Right lobe of liver (tissue), 6 donors: ENCODE measurements around the gene TTR. TPM values are rescaled to one million over a fixed set of nuclear protein-coding genes. Genes with fewer than 3 reads are reported as not detected.
A peak's percentile ranks its signal among the peaks of the same experiment; 100 is the strongest.

Experiments
- ATAC-seq, 4 donors: fragments of 200-7000 bp; cut with Tn5 transposase; one replicate each; pipeline ENCODE4 v1.9.1; 2020; ENCODE audit warnings: mild to moderate bottlenecking in 4 of 4, moderate library complexity in 4 of 4
- DNase-seq, 3 donors: peaks; one replicate each; pipeline ENCODE4 v3.0.0-alpha.2; 2020
- H3K27ac ChIP-seq, 3 donors: fragments of 200-600 bp; one replicate each; pipeline ENCODE4 v1.8.0; 2022
- H3K27me3 ChIP-seq, 2 donors: fragments of 200-600 bp; one replicate each; pipeline ENCODE4 v1.8.0; 2022
- H3K36me3 ChIP-seq, 4 donors: fragments of 200-600 bp; sonication (generic) in 1 of 4; one replicate each; pipeline versions ENCODE4 v1.5.1 to v1.8.0; 2017 to 2022; ENCODE audit warnings: control low read depth in 1 of 4
- H3K4me1 ChIP-seq, 4 donors: fragments of 200-600 bp; sonication (generic) in 1 of 4; one replicate each; pipeline versions ENCODE4 v1.5.1 to v1.8.0; 2017 to 2022; ENCODE audit warnings: control low read depth in 1 of 4
- H3K4me3 ChIP-seq, 3 donors: fragments of 200-600 bp; one replicate each; pipeline ENCODE4 v1.8.0; 2022
- H3K9me3 ChIP-seq, 4 donors: fragments of 200-600 bp; sonication (generic) in 1 of 4; one replicate each; pipeline versions ENCODE4 v1.5.1 to v1.8.0; 2017 to 2022; ENCODE audit warnings: control low read depth in 1 of 4
- POLR2A ChIP-seq: fragments of 450-650 bp; IDR thresholded peaks from one replicate; pipeline ENCODE4 v1.6.1; 2017; ENCODE audit warnings: antibody characterized with exemption, mild to moderate bottlenecking
- WGBS: methylation state at CpG from one replicate; pipeline ENCODE4 v1.1.6; 2018; ENCODE audit warnings: low coverage, low lambda C conversion rate; ENCODE audit not compliant: insufficient coverage; ENCODE audit errors: missing lambda C conversion rate; 5-methylcytosine and 5-hydroxymethylcytosine counted together
- intact Hi-C, 2 donors: fragments of 100-400 bp; cut with DNase I; formaldehyde crosslinking; loops; one replicate each; pipeline versions ENCODE4 v1.11.2 to v1.14.1; 2022
- total RNA-seq, 6 experiments: library from RNA; depleted of rRNA in 2 of 6; stranded (reverse); fragments of >200 nt in 2 of 6; fragmentation: NEBNext Ultra II Directional in 3 of 6; extraction: Animal tissue kit (Norgen Biotek cat#: 25700) in 3 of 6; gene quantifications; one replicate each; pipeline versions ENCODE4 v1.1.0 to v1.2.4, GENCODE V29; 2016 to 2023
- TF ChIP-seq, protein P1 (sequence below), 4 donors: fragments of 200-600 bp in 3 of 4; fragments of 450-650 bp in 1 of 4; IDR thresholded peaks; one replicate each; pipeline versions ENCODE4 v1.5.1 to v1.8.0; 2016 to 2022; ENCODE audit warnings: antibody characterized with exemption in 4 of 4, mild to moderate bottlenecking in 2 of 4
- donor health status: DM: no; HTN: yes; CAD: no.
- donor health status: DM: no; HTN: no; CAD: no.
- donor health status: DM: no; HTN: no; CAD: no.
- donor health status: DM: no; HTN: yes; CAD: no.
- donor health status: DM: no; HTN: yes; CAD: no.

Gene TTR
- total RNA-seq, 6 experiments from 2014 or later = 1,281 to 4,774 (median 2,625) TPM

DNA sequence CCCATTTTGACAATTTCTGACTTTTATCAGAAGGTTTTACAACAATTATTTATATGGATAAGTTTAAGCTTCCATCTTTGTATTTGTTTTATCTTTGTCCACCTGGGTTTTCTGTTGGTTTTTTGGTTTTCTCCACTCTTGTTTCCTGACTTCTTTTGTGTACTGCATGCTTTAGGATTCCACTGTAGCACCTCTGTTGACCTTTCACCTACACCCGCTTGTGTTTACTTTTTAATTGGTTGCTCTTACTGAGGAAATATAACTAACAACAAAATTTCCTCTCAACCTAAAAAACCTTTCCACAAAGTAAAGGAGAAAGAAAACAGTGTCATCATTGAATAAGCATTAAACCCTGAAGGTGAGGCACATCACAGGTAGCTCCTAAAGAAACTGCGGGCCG is 39.8 kb upstream of the TTR start:
- TF ChIP-seq, protein P1, sequence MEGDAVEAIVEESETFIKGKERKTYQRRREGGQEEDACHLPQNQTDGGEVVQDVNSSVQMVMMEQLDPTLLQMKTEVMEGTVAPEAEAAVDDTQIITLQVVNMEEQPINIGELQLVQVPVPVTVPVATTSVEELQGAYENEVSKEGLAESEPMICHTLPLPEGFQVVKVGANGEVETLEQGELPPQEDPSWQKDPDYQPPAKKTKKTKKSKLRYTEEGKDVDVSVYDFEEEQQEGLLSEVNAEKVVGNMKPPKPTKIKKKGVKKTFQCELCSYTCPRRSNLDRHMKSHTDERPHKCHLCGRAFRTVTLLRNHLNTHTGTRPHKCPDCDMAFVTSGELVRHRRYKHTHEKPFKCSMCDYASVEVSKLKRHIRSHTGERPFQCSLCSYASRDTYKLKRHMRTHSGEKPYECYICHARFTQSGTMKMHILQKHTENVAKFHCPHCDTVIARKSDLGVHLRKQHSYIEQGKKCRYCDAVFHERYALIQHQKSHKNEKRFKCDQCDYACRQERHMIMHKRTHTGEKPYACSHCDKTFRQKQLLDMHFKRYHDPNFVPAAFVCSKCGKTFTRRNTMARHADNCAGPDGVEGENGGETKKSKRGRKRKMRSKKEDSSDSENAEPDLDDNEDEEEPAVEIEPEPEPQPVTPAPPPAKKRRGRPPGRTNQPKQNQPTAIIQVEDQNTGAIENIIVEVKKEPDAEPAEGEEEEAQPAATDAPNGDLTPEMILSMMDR (IDR thresholded peaks at IDR 0.05) = no peak
- no peak for TF ChIP-seq POLR2A
- Histone ChIP-seq H3K9me3 (no peaks in the 10 kb centered on the region), H3K36me3 (no peaks in the 10 kb centered on the region), H3K27ac (peak overlapping the region in 2 of 3 donors; percentile 31 to 46), H3K4me1 (peaks cover 0 to 32% (median 11%) of the 10 kb centered on the region in 4 donors), H3K4me3 (no peak overlapping the region), H3K27me3 (no peaks in the 10 kb centered on the region)
- intact Hi-C loops = no loop called here
- DNase-seq (no peak), ATAC-seq (peak in 3 of 4 donors; percentile 28 to 39 (median 38))
- WGBS = 58% methylated on average over 3 of the region's 3 CpGs

GRCh38 chr18:31553800-31554199 is 37.9 kb upstream of the TTR start:
- no peak for ATAC-seq

DNA sequence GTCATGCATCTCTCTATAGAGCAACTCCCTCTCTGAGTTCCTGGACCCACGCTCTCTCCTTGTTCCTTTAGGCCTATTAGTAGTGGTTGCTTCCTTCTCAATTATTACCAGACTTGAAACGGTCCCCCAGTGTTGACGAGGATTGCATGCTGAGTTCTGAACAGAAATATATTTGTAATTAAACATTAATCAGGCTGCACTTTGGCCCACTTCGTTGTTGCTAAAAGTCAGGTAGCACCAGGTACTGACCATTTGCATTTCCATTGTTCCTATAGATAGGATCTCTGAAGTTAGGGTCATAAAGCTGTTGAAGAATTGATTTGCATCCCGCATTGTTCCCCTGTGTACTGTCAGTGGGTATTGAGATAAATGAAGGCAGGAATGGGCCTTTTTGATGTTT is 36.9 kb upstream of the TTR start:
- H3K36me3 ChIP-seq = no peaks in the 10 kb centered on the region
- H3K27ac ChIP-seq = peak overlapping the region in 2 of 3 donors; percentile 19 to 68
- intact Hi-C loops = no loop called here
- no peaks in the 10 kb centered on the region for H3K27me3 ChIP-seq
- H3K4me1 ChIP-seq = peaks cover 0 to 36% (median 11%) of the 10 kb centered on the region in 4 donors
- no peak overlapping the region for H3K4me3 ChIP-seq
- TF ChIP-seq, protein P1 (IDR thresholded peaks at IDR 0.05) = no peak
- no peak for TF ChIP-seq POLR2A
- H3K9me3 ChIP-seq = no peaks in the 10 kb centered on the region
- ATAC-seq = peak; percentile 44 to 57 (median 50)
- WGBS = 40% methylated on average over 5 of the region's 5 CpGs
- no peak for DNase-seq

More at GRCh38 chr18:31553800-31554199, 37.9 kb upstream of the TTR start:
- no peak overlapping the region for H3K27ac ChIP-seq
- no peaks in the 10 kb centered on the region for H3K36me3 ChIP-seq
- intact Hi-C loops = no loop called here
- no peaks in the 10 kb centered on the region for H3K9me3 ChIP-seq
- 50% methylated on average over 4 of the region's 6 CpGs for WGBS
- no peaks in the 10 kb centered on the region for H3K27me3 ChIP-seq
- H3K4me3 ChIP-seq = no peak overlapping the region
- peaks cover 0 to 35% (median 11%) of the 10 kb centered on the region in 4 donors for H3K4me1 ChIP-seq
- DNase-seq = no peak
- TF ChIP-seq POLR2A = no peak
- TF ChIP-seq, protein P1 (IDR thresholded peaks at IDR 0.05) = no peak

- no peak overlapping the region for H3K4me3 ChIP-seq
- no peaks in the 10 kb centered on the region for H3K36me3 ChIP-seq
- no peak for DNase-seq
- no peaks in the 10 kb centered on the region for H3K27me3 ChIP-seq
- 9% methylated on average over 7 of the region's 7 CpGs for WGBS
- TF ChIP-seq, protein P1 (IDR thresholded peaks at IDR 0.05) = peak; percentile 84 to 92 (median 89)
- TF ChIP-seq POLR2A = no peak
- ATAC-seq = peak; percentile 78 to 87 (median 84)
- intact Hi-C loops = no loop called here
- no peak overlapping the region for H3K27ac ChIP-seq
- H3K4me1 ChIP-seq = peaks cover 0 to 33% (median 10%) of the 10 kb centered on the region in 4 donors
- no peaks in the 10 kb centered on the region for H3K9me3 ChIP-seq
These were observed 35.5 kb upstream of the TTR start for GRCh38 chr18:31555971-31556747.
